PC-3 (cell line): ENCODE data around the gene SLTM. TPM values are rescaled to one million over a fixed set of nuclear protein-coding genes. Genes with fewer than 3 reads are reported as not detected.

ENCODE experiments used
- ATAC-seq: fragments of 200-7000 bp; cut with Tn5 transposase; 2 replicates; pipeline ENCODE4 v1.9.1; 2020; ENCODE audit warnings: mild to moderate bottlenecking, moderate library complexity
- BruUV-seq: library from RNA; stranded (reverse); fragments of 400-500 nt; replicated peaks from 2 replicates; lab custom pipeline; 2021; lab: Mats Ljungman, UMichigan
- CTCF ChIA-PET: fragments of 300-600 bp; sonication (Branson Sonifier 250); formaldehyde crosslinking; loops from one replicate; lab custom pipeline; 2022; ENCODE audit warnings: antibody characterized with exemption; lab: Charles Lee
- POLR2A ChIA-PET: fragments of 300-600 bp; sonication (Branson Sonifier 250); formaldehyde crosslinking; loops from one replicate; lab custom pipeline; 2022; ENCODE audit warnings: antibody characterized with exemption; ENCODE audit not compliant: unreplicated experiment; lab: Charles Lee
- DNase-seq: peaks from one replicate; pipeline ENCODE4 v3.0.0-alpha.2; 2015
- H2AFZ ChIP-seq: fragments of 300-600 bp; sonication (generic); 2 replicates; pipeline ENCODE4 v1.6.0; 2016; ENCODE audit warnings: antibody characterized with exemption, low read length
- H3F3A ChIP-seq: fragments of 300-600 bp; sonication (generic); one replicate; pipeline ENCODE4 v1.6.0; 2017; ENCODE audit warnings: antibody characterized with exemption, low read length, control low read depth, mild to moderate bottlenecking; ENCODE audit not compliant: unreplicated experiment
- H3K27ac ChIP-seq: fragments of 300-600 bp; sonication (generic); 2 replicates; pipeline ENCODE4 v1.5.1; 2016; ENCODE audit warnings: mild to moderate bottlenecking, low read length
- H3K27me3 ChIP-seq: fragments of 300-600 bp; sonication (generic); 2 replicates; pipeline ENCODE4 v1.6.1; 2016; ENCODE audit warnings: low read length, mixed read lengths
- H3K36me3 ChIP-seq: fragments of 300-600 bp; sonication (generic); 2 replicates; pipeline ENCODE4 v1.6.1; 2016; ENCODE audit warnings: low read depth, mixed run types, low read length, mixed read lengths
- H3K4me1 ChIP-seq: fragments of 300-600 bp; sonication (generic); 2 replicates; pipeline ENCODE4 v1.5.1; 2016; ENCODE audit warnings: low read length; ENCODE audit not compliant: insufficient read depth
- H3K4me2 ChIP-seq: fragments of 300-600 bp; sonication (generic); 2 replicates; pipeline ENCODE4 v1.6.0; 2016; ENCODE audit warnings: low read length
- H3K4me3 ChIP-seq: fragments of 300-600 bp; sonication (generic); 2 replicates; pipeline ENCODE4 v1.5.1; 2016; ENCODE audit warnings: mild to moderate bottlenecking, low read length, mixed read lengths
- H3K79me2 ChIP-seq: fragments of 300-600 bp; sonication (generic); 2 replicates; pipeline ENCODE4 v1.6.1; 2017; ENCODE audit warnings: low read length, mixed read lengths
- H3K9ac ChIP-seq: fragments of 300-600 bp; sonication (generic); 2 replicates; pipeline ENCODE4 v1.6.0; 2016; ENCODE audit warnings: mild to moderate bottlenecking, low read length
- H3K9me2 ChIP-seq: fragments of 300-600 bp; sonication (generic); replicated peaks from 2 replicates; pipeline ENCODE4 v1.6.1; 2016; ENCODE audit warnings: mixed run types, low read length, mixed read lengths
- H3K9me3 ChIP-seq: fragments of 300-600 bp; sonication (generic); 2 replicates; pipeline ENCODE4 v1.6.1; 2016; ENCODE audit warnings: low read length, mixed read lengths
- H4K20me1 ChIP-seq: fragments of 300-600 bp; sonication (generic); 2 replicates; pipeline ENCODE4 v1.6.1; 2016; ENCODE audit warnings: low read length, mixed read lengths
- EZH2 ChIP-seq: fragments of 300-600 bp; sonication (generic); IDR thresholded peaks from one replicate; pipeline ENCODE4 v1.6.1; 2017; ENCODE audit warnings: antibody characterized with exemption, mild to moderate bottlenecking, low read length; ENCODE audit not compliant: unreplicated experiment
- EZH2phosphoT487 ChIP-seq: fragments of 300-600 bp; sonication (generic); IDR thresholded peaks from 2 replicates; pipeline ENCODE4 v1.6.1; 2018; ENCODE audit warnings: mild to moderate bottlenecking, antibody characterized with exemption, low read length, borderline replicate concordance
- intact Hi-C: fragments of 100-400 bp; cut with micrococcal nuclease; formaldehyde crosslinking; loops from 2 replicates; pipeline ENCODE4 v1.9.0; 2023
- total RNA-seq: library from RNA; depleted of rRNA; stranded (reverse); fragments of >200 nt; gene quantifications from 2 replicates; pipeline ENCODE4 v1.2.3, GENCODE V29; 2014
- TF ChIP-seq, protein P1 (sequence below): fragments of 300-600 bp; sonication (generic); conservative IDR thresholded peaks from 2 replicates; pipeline ENCODE4 v1.5.1; 2017; ENCODE audit warnings: antibody characterized with exemption, low read depth, mild to moderate bottlenecking, low read length

Gene SLTM
- total RNA-seq, 1 experiment from 2014 or later, result 103 TPM

DNA sequence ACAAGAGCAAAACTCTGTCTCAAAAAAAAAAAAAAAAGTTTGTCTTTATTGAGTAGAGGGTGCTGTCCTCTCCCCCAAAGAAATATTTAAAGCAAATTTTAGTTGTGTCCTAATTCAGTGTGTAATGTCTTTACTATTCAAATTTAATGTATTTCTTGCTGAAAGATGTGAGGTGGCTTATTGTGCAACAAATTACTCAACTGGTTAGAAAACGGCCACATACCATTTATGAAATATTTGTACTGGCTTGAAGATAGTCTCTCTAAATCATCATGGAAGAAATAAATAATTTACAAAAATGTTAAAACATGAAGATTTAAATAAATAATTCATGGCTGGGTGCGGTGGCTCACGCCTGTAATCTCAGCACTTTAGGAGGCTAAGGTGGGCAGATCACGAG, 63.0 kb downstream of the SLTM start:
- H3K4me3 ChIP-seq, result no peak overlapping the region
- POLR2A ChIA-PET, result no interaction called here
- peaks cover 5% of the 10 kb centered on the region; the same call in 1 of the 2 replicates for H3K4me1 ChIP-seq
- no peaks in the 10 kb centered on the region for H4K20me1 ChIP-seq
- no peaks in the 10 kb centered on the region for H3K27me3 ChIP-seq
- H3K79me2 ChIP-seq, result no peaks in the 10 kb centered on the region
- no peak for TF ChIP-seq EZH2
- no peak for TF ChIP-seq EZH2phosphoT487
- TF ChIP-seq, protein P1, sequence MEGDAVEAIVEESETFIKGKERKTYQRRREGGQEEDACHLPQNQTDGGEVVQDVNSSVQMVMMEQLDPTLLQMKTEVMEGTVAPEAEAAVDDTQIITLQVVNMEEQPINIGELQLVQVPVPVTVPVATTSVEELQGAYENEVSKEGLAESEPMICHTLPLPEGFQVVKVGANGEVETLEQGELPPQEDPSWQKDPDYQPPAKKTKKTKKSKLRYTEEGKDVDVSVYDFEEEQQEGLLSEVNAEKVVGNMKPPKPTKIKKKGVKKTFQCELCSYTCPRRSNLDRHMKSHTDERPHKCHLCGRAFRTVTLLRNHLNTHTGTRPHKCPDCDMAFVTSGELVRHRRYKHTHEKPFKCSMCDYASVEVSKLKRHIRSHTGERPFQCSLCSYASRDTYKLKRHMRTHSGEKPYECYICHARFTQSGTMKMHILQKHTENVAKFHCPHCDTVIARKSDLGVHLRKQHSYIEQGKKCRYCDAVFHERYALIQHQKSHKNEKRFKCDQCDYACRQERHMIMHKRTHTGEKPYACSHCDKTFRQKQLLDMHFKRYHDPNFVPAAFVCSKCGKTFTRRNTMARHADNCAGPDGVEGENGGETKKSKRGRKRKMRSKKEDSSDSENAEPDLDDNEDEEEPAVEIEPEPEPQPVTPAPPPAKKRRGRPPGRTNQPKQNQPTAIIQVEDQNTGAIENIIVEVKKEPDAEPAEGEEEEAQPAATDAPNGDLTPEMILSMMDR, result no peak
- DNase-seq, result no peak
- H3K9ac ChIP-seq, result no peak overlapping the region
- H2AFZ ChIP-seq, result no peak overlapping the region
- H3F3A ChIP-seq, result no peaks in the 10 kb centered on the region
- no peaks in the 10 kb centered on the region for H3K9me2 ChIP-seq
- H3K9me3 ChIP-seq, result no peaks in the 10 kb centered on the region
- ATAC-seq, result no peak
- intact Hi-C loops, result no loop called here
- no peaks in the 10 kb centered on the region for H3K36me3 ChIP-seq
- BruUV-seq, result no TSS peak
- H3K27ac ChIP-seq, result no peak overlapping the region
- CTCF ChIA-PET, result no interaction called here
- H3K4me2 ChIP-seq, result no peak overlapping the region

DNA sequence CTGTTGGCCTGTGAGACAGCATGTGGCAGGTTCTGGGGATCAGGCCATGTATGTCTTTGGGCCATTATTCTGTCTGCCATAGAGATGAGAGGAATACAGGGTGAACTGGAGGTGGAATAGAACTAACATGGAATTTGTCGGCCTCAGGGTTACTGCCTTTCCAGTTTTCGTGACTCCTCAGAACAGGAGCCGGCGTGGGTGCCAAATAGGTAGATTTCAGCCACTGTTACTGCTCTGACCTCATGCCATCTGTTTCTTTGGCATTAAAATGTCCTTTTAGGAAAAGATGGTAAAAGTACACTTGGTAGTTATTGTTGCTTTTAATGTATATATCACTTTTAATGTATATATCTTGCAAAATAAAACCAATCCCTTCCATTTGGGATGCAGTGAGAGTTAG, 65.6 kb downstream of the SLTM start:
- H3K27ac ChIP-seq, result no peak overlapping the region
- POLR2A ChIA-PET, result no interaction called here
- no peaks in the 10 kb centered on the region for H3K36me3 ChIP-seq
- no TSS peak for BruUV-seq
- TF ChIP-seq, protein P1, result no peak
- no peak for TF ChIP-seq EZH2
- TF ChIP-seq EZH2phosphoT487, result no peak
- no peak overlapping the region for H3K9ac ChIP-seq
- H3K4me3 ChIP-seq, result no peak overlapping the region
- H3K4me2 ChIP-seq, result no peak overlapping the region
- no peaks in the 10 kb centered on the region for H3K4me1 ChIP-seq
- no peaks in the 10 kb centered on the region for H3K9me3 ChIP-seq
- ATAC-seq (no peak), DNase-seq (no peak)
- no peak overlapping the region for H2AFZ ChIP-seq
- H3F3A ChIP-seq, result no peaks in the 10 kb centered on the region
- H3K79me2 ChIP-seq, result no peaks in the 10 kb centered on the region
- no peaks in the 10 kb centered on the region for H4K20me1 ChIP-seq
- intact Hi-C loops, result no loop called here
- no peaks in the 10 kb centered on the region for H3K27me3 ChIP-seq
- CTCF ChIA-PET, result no interaction called here
- no peaks in the 10 kb centered on the region for H3K9me2 ChIP-seq

DNA sequence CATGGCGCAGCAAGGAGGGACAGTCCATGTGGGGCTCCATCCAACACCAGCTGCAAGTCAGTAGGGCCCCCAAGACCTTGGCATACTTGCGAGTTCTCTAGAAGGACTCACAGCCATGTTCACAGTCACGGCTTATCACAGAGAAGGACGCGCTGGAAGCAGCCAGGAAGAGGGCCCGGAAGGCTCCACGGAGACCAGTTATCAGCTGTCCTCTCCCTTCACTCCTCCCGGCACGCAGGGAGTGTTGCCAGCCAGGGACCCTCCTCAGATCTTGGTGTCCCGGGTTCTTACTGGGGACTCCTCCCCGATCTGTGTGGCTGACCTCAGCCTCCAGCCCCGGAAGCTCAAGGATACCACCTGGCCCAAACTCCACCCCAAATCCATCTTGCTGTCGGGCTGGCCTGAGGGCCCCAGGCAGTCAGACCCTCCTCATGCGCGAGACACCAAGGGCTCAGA, 68.0 kb downstream of the SLTM start:
- DNase-seq (no peak), ATAC-seq (no peak)
- no peak overlapping the region for H3K9ac ChIP-seq
- TF ChIP-seq EZH2phosphoT487 (no peak), EZH2 (no peak)
- TF ChIP-seq, protein P1, result no peak
- H3K4me3 ChIP-seq, result no peak overlapping the region
- no peaks in the 10 kb centered on the region for H3K36me3 ChIP-seq
- intact Hi-C loops, result no loop called here
- H2AFZ ChIP-seq, result no peak overlapping the region
- no peaks in the 10 kb centered on the region for H3K79me2 ChIP-seq
- no peaks in the 10 kb centered on the region for H3F3A ChIP-seq
- H3K27me3 ChIP-seq, result no peaks in the 10 kb centered on the region
- no peak overlapping the region for H3K4me2 ChIP-seq
- no TSS peak for BruUV-seq
- no peak overlapping the region for H3K27ac ChIP-seq
- H3K4me1 ChIP-seq, result no peaks in the 10 kb centered on the region
- CTCF ChIA-PET, result no interaction called here
- POLR2A ChIA-PET, result no interaction called here
- H3K9me3 ChIP-seq, result no peaks in the 10 kb centered on the region
- no peaks in the 10 kb centered on the region for H4K20me1 ChIP-seq
- H3K9me2 ChIP-seq, result no peaks in the 10 kb centered on the region
